B cell (primary cell): ENCODE results near the gene ST8SIA3. TPM values are rescaled to one million over a fixed set of nuclear protein-coding genes. Genes with fewer than 3 reads are reported as not detected.

Source experiments
- ATAC-seq: fragments of 200-7000 bp; cut with Tn5 transposase; one replicate; pipeline ENCODE4 v1.10.0; 2021; ENCODE audit warnings: low read depth, mild to moderate bottlenecking, moderate number of reproducible peaks, moderate library complexity
- CTCF ChIA-PET: fragments of 350-600 bp; sonication (Branson Sonifier 250); formaldehyde crosslinking; loops from one replicate; lab custom pipeline; 2021; ENCODE audit warnings: antibody characterized with exemption, inconsistent platforms; lab: Charles Lee
- POLR2A ChIA-PET: fragments of 350-600 bp; sonication (Branson Sonifier 250); formaldehyde crosslinking; loops from one replicate; lab custom pipeline; 2021; ENCODE audit warnings: antibody characterized with exemption; lab: Charles Lee
- DNase-seq: peaks from one replicate; pipeline ENCODE4 v3.0.0; 2013
- H2AFZ ChIP-seq: 2 replicates; pipeline ENCODE4 v1.6.1; 2012; ENCODE audit warnings: mild to moderate bottlenecking, low read depth, low read length; ENCODE audit not compliant: insufficient read depth, poor library complexity, severe bottlenecking
- H3K27ac ChIP-seq, 2 donors: 1 replicate in 1 of 2; 2 replicates in 1 of 2; pipeline ENCODE4 v1.5.1; 2012 to 2013; ENCODE audit warnings: low read length in 2 of 2, mild to moderate bottlenecking in 2 of 2, moderate library complexity in 1 of 2
- H3K27me3 ChIP-seq, 4 experiments: fragments of 200-600 bp in 1 of 4; sonication (generic) in 1 of 4; replicated peaks in 1 of 4; 1 replicate in 2 of 4; 2 replicates in 2 of 4; pipeline versions ENCODE4 v1.6.1 to v1.7.0; 2013 to 2016; ENCODE audit warnings: low read length in 3 of 4, mild to moderate bottlenecking in 2 of 4, mixed read lengths in 1 of 4, moderate library complexity in 1 of 4; ENCODE audit not compliant: insufficient read depth in 4 of 4, control insufficient read depth in 3 of 4; ENCODE audit errors: control extremely low read depth in 1 of 4
- H3K36me3 ChIP-seq, 2 experiments: replicated peaks in 1 of 2; 1 replicate in 1 of 2; 2 replicates in 1 of 2; pipeline versions ENCODE4 v1.6.1 to v1.7.1; 2013; ENCODE audit warnings: low read length in 1 of 2; ENCODE audit not compliant: insufficient read depth in 2 of 2, control insufficient read depth in 1 of 2; ENCODE audit errors: control extremely low read depth in 1 of 2, extremely low read depth in 1 of 2
- H3K4me1 ChIP-seq, 2 donors: fragments of 200-600 bp in 1 of 2; sonication (generic) in 1 of 2; 1 replicate in 1 of 2; 2 replicates in 1 of 2; pipeline versions ENCODE4 v1.5.1 to v1.6.1; 2013 to 2017; ENCODE audit warnings: low read length in 2 of 2; ENCODE audit not compliant: control insufficient read depth in 2 of 2, insufficient read depth in 2 of 2
- H3K4me2 ChIP-seq: replicated peaks from 2 replicates; pipeline ENCODE3; 2012; ENCODE audit warnings: mild to moderate bottlenecking, low read depth, low read length; ENCODE audit not compliant: poor library complexity, severe bottlenecking
- H3K4me3 ChIP-seq, 5 experiments: fragments of 200-600 bp in 1 of 5; sonication (generic) in 1 of 5; 1 replicate in 3 of 5; 2 replicates in 2 of 5; pipeline versions ENCODE4 v1.5.1 to v1.7.0; 2011 to 2016; ENCODE audit warnings: low read length in 4 of 5, mild to moderate bottlenecking in 4 of 5, low read depth in 2 of 5, control low read depth in 1 of 5, moderate library complexity in 1 of 5; ENCODE audit not compliant: insufficient read depth in 1 of 5; ENCODE audit errors: control extremely low read depth in 1 of 5, extremely low read depth in 1 of 5
- H3K79me2 ChIP-seq: fragments of 200-600 bp; sonication (generic); one replicate; pipeline ENCODE4 v1.6.0; 2016; ENCODE audit warnings: low read length; ENCODE audit not compliant: control insufficient read depth, insufficient read depth
- H3K9ac ChIP-seq: fragments of 200-600 bp; sonication (generic); 2 replicates; pipeline ENCODE4 v1.6.1; 2017; ENCODE audit warnings: mild to moderate bottlenecking, low read length, moderate library complexity
- H3K9me3 ChIP-seq, 3 donors: one replicate each; pipeline versions ENCODE4 v1.6.1 to v1.7.1; 2013; ENCODE audit warnings: low read length in 2 of 3; ENCODE audit not compliant: control insufficient read depth in 2 of 3, insufficient read depth in 1 of 3; ENCODE audit errors: control extremely low read depth in 1 of 3
- H4K20me1 ChIP-seq: 2 replicates; pipeline ENCODE4 v1.6.0; 2012; ENCODE audit warnings: mild to moderate bottlenecking, low read length; ENCODE audit not compliant: insufficient read depth, control insufficient read depth, poor library complexity, severe bottlenecking
- H3K27ac Mint-ChIP-seq: one replicate; pipeline ENCODE4 v1.8.0; 2021; ENCODE audit warnings: mixed read lengths
- H3K27me3 Mint-ChIP-seq: one replicate; pipeline ENCODE4 v1.8.0; 2021; ENCODE audit warnings: mixed read lengths
- H3K4me1 Mint-ChIP-seq: one replicate; pipeline ENCODE4 v1.8.0; 2021; ENCODE audit warnings: mixed read lengths
- H3K4me3 Mint-ChIP-seq: one replicate; pipeline ENCODE4 v1.8.0; 2021; ENCODE audit warnings: mixed read lengths
- H3K9me3 Mint-ChIP-seq: one replicate; pipeline ENCODE4 v1.8.0; 2022; ENCODE audit warnings: mixed read lengths; ENCODE audit not compliant: insufficient read depth
- CTCF ChIP-seq: fragments of 200-600 bp; IDR thresholded peaks from one replicate; pipeline ENCODE4 v1.8.0; 2022; ENCODE audit warnings: antibody characterized with exemption, mild to moderate bottlenecking
- EZH2 ChIP-seq: IDR thresholded peaks from 2 replicates; pipeline ENCODE4 v1.6.1; 2012; ENCODE audit warnings: borderline replicate concordance, low read depth, mild to moderate bottlenecking, moderate library complexity, low read length; ENCODE audit not compliant: insufficient read depth, poor library complexity, severe bottlenecking
- WGBS: methylation state at CpG from one replicate; pipeline ENCODE4 v1.1.5; 2013; ENCODE audit warnings: missing lambda C conversion rate; ENCODE audit not compliant: insufficient coverage; 5-methylcytosine and 5-hydroxymethylcytosine counted together
- intact Hi-C: fragments of 100-400 bp; cut with micrococcal nuclease; formaldehyde crosslinking; loops from one replicate; pipeline ENCODE4 v1.10.0; 2022
- polyA plus RNA-seq: library from polyadenylated mRNA; depleted of rRNA; stranded (reverse); fragments of >200 nt; gene quantifications from 2 replicates; pipeline ENCODE4 v1.2.3, GENCODE V29; 2012
- total RNA-seq, 2 donors: library from RNA; stranded (reverse); fragments of 120-200 nt in 1 of 2; gene quantifications; 1 replicate in 1 of 2; 2 replicates in 1 of 2; pipeline versions ENCODE4 v1.2.3 to v1.2.4, GENCODE V29; 2013 to 2022

ST8SIA3 gene
- total and polyA plus RNA-seq, 2 donors (not counting 1 experiment from before 2014, with no cell fraction given): not detected

- Histone ChIP-seq H3K9me3 (no peaks in the 10 kb centered on the region), H2AFZ (no peak overlapping the region), H3K79me2 (no peaks in the 10 kb centered on the region), H3K4me2 (no peak overlapping the region), H3K4me1 (no peaks in the 10 kb centered on the region), H3K4me3 (no peak overlapping the region), H3K27me3 (peaks cover 0 to 3% (median 0%) of the 10 kb centered on the region in 4 experiments), H3K9ac (no peak overlapping the region), H4K20me1 (no peaks in the 10 kb centered on the region), H3K36me3 (no peaks in the 10 kb centered on the region), H3K27ac (no peak overlapping the region)
- no CpG with 5 or more reads among the region's 3 CpGs for WGBS
- Mint-ChIP-seq H3K4me1 (no peaks in the 10 kb centered on the region), H3K9me3 (no peaks in the 10 kb centered on the region), H3K27me3 (peaks cover 10% of the 10 kb centered on the region), H3K27ac (no peak overlapping the region), H3K4me3 (no peak overlapping the region)
- ChIA-PET POLR2A (no interaction called here), CTCF (no interaction called here)
- DNase-seq: no peak
- ATAC-seq: no peak
- TF ChIP-seq CTCF (no peak), EZH2 (no peak)
- intact Hi-C loops: no loop called here
Observed at GRCh38 chr18:57328665-57329064, 23.7 kb upstream of the ST8SIA3 start.

DNA sequence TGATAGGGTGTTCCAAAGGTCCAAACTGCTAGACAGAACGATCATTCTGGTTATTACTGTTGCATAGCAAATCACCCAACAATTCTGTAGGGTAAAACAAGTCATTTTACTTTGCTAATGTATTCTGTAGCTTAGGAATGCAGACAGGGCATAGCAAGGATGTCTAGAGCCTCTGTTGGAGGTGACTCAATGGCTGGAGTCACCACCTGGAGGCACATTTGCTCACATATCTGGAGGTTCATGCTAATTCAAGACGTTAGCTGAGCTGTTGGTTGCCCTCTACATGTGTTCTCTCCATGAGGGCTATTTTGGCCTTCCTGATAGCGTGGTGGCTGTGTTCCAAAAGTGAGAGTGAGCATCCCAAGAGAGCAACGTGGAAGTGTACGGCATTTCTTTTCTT is 22.5 kb upstream of the ST8SIA3 start:
- ChIA-PET POLR2A (no interaction called here), CTCF (no interaction called here)
- H3K79me2 ChIP-seq: no peaks in the 10 kb centered on the region
- H3K27ac Mint-ChIP-seq: no peak overlapping the region
- no peaks in the 10 kb centered on the region for H4K20me1 ChIP-seq
- H2AFZ ChIP-seq: no peak overlapping the region
- 82% methylated on average over 1 of the region's 5 CpGs for WGBS
- intact Hi-C loops: no loop called here
- no peak overlapping the region for H3K27ac ChIP-seq
- ATAC-seq: no peak
- no peaks in the 10 kb centered on the region for H3K4me1 Mint-ChIP-seq
- no peak for TF ChIP-seq EZH2
- no peak for TF ChIP-seq CTCF
- H3K4me3 ChIP-seq: no peak overlapping the region
- no peak overlapping the region for H3K4me3 Mint-ChIP-seq
- peaks cover 13% of the 10 kb centered on the region for H3K27me3 Mint-ChIP-seq
- H3K4me1 ChIP-seq: no peaks in the 10 kb centered on the region
- DNase-seq: no peak
- H3K27me3 ChIP-seq: peaks cover 0 to 3% (median 0%) of the 10 kb centered on the region in 4 experiments
- H3K9ac ChIP-seq: no peak overlapping the region
- H3K4me2 ChIP-seq: no peak overlapping the region
- no peaks in the 10 kb centered on the region for H3K9me3 Mint-ChIP-seq
- no peaks in the 10 kb centered on the region for H3K9me3 ChIP-seq
- H3K36me3 ChIP-seq: no peaks in the 10 kb centered on the region
